HTR-8/SVneo (cell line): ENCODE measurements around the gene FAM43B.

ENCODE experiments used
- DNase-seq: peaks from one replicate; pipeline ENCODE4 v3.0.0; 2011; ENCODE audit warnings: low spot score, mixed read lengths; ENCODE audit not compliant: insufficient read length
- FAIRE-seq: peaks from 2 replicates; lab custom pipeline; 2011; peaks lifted over from hg19 to GRCh38; lab: Jason Lieb, UNC

FAM43B gene

GRCh38 chr1:20588634-20589225, 36.4 kb downstream of the FAM43B start, which contains the start of gene CDA:
CDA (plus strand) TSS chr1:20589097; CDS start chr1:20589130, 33 bp downstream.
- DNase-seq (no peak), FAIRE-seq (peak; percentile 26)

GRCh38 chr1:20589331-20590278, 37.2 kb downstream of the FAM43B start:
- DNase-seq = no peak
- peak; percentile 31 for FAIRE-seq

- DNase-seq = no peak
- FAIRE-seq = no peak
Observed at GRCh38 chr1:20590306-20590777, 38.0 kb downstream of the FAM43B start.

GRCh38 chr1:20593756-20594155, 41.4 kb downstream of the FAM43B start:
- no peak for DNase-seq

GRCh38 chr1:20594746-20595145, 42.4 kb downstream of the FAM43B start:
- DNase-seq (no peak), FAIRE-seq (no peak)

More at GRCh38 chr1:20593756-20594155, 41.4 kb downstream of the FAM43B start:
- no peak for FAIRE-seq

- no peak for DNase-seq
- FAIRE-seq = no peak
Observed at GRCh38 chr1:20596106-20596505, 43.7 kb downstream of the FAM43B start.

GRCh38 chr1:20597650-20598049, 45.3 kb downstream of the FAM43B start:
- DNase-seq (no peak), FAIRE-seq (no peak)

- no peak for DNase-seq
- no peak for FAIRE-seq
Observed at GRCh38 chr1:20600156-20600555, 47.8 kb downstream of the FAM43B start.

- no peak for FAIRE-seq
- no peak for DNase-seq
Observed at GRCh38 chr1:20601129-20601825, 48.9 kb downstream of the FAM43B start.

GRCh38 chr1:20602851-20603450, 50.6 kb downstream of the FAM43B start:
- no peak for FAIRE-seq
- no peak for DNase-seq

GRCh38 chr1:20603504-20604464, 51.4 kb downstream of the FAM43B start:
- FAIRE-seq (no peak), DNase-seq (peak; percentile 59)
